Measurements from ENCODE around the gene SAMD8.

The SAMD8 gene

GRCh38 chr10:75100764-75101291, 10.6 kb upstream of the SAMD8 start:
- H3K27ac ChIP-seq (replicated peaks): no peak overlapping the region
- H3K4me3 ChIP-seq (replicated peaks; ENCODE audit: insufficient read depth, low read length): no peak overlapping the region
- DNase-seq (ENCODE audit: low read depth in 1 of 2, low spot score in 1 of 2): no peak
- no peaks in the 10 kb centered on the region for H3K27me3 ChIP-seq (ENCODE audit: insufficient read depth, poor library complexity, severe bottlenecking)
- TF ChIP-seq CTCF (IDR thresholded peaks at IDR 0.05; ENCODE audit: insufficient read depth, low read length) (no peak), SPI1 (IDR thresholded peaks at IDR 0.05; ENCODE audit: borderline replicate concordance, low read depth) (no peak), REST (IDR thresholded peaks at IDR 0.05; ENCODE audit: insufficient replicate concordance, low read depth) (no peak), GABPA (IDR thresholded peaks at IDR 0.05; ENCODE audit: low read depth) (no peak), POLR2AphosphoS5 (IDR thresholded peaks at IDR 0.05; ENCODE audit: low read depth) (no peak)

- H3K27me3 ChIP-seq (ENCODE audit: insufficient read depth, poor library complexity, severe bottlenecking): no peaks in the 10 kb centered on the region
- no peak overlapping the region for H3K27ac ChIP-seq (replicated peaks)
Observed at GRCh38 chr10:75101416-75102251, 9.8 kb upstream of the SAMD8 start.

More at GRCh38 chr10:75101416-75102251, 9.8 kb upstream of the SAMD8 start:
- DNase-seq (ENCODE audit: low read depth in 1 of 2, low spot score in 1 of 2): no peak
- TF ChIP-seq SPI1 (IDR thresholded peaks at IDR 0.05; ENCODE audit: borderline replicate concordance, low read depth) (no peak), CTCF (IDR thresholded peaks at IDR 0.05; ENCODE audit: insufficient read depth, low read length) (no peak), REST (IDR thresholded peaks at IDR 0.05; ENCODE audit: insufficient replicate concordance, low read depth) (no peak), GABPA (IDR thresholded peaks at IDR 0.05; ENCODE audit: low read depth) (no peak)
- H3K4me3 ChIP-seq (replicated peaks; ENCODE audit: insufficient read depth, low read length): no peak overlapping the region
